Astrocyte (in vitro differentiated cells and primary cell): ENCODE measurements around the gene IQSEC3. TPM values are rescaled to one million over a fixed set of nuclear protein-coding genes. Genes with fewer than 3 reads are reported as not detected.

ENCODE experiments used
- DNase-seq: peaks from one replicate; pipeline ENCODE4 v3.0.0-alpha.2; 2010; ENCODE audit warnings: low read depth
- FAIRE-seq: peaks from 2 replicates; lab custom pipeline; 2011; peaks lifted over from hg19 to GRCh38; lab: Jason Lieb, UNC
- H2AFZ ChIP-seq: 2 replicates; pipeline ENCODE4 v1.6.0; 2012; ENCODE audit warnings: low read depth, low read length, inconsistent platforms
- H3K27ac ChIP-seq: 2 replicates; pipeline ENCODE4 v1.5.1; 2011; ENCODE audit warnings: low read depth, low read length, inconsistent platforms
- H3K27me3 ChIP-seq: 2 replicates; pipeline ENCODE4 v1.6.0; 2011; ENCODE audit warnings: low read length, inconsistent platforms; ENCODE audit not compliant: insufficient read depth
- H3K36me3 ChIP-seq: 2 replicates; pipeline ENCODE4 v1.5.1; 2011; ENCODE audit warnings: low read length, inconsistent platforms; ENCODE audit not compliant: insufficient read depth
- H3K4me1 ChIP-seq: 2 replicates; pipeline ENCODE4 v1.5.1; 2011; ENCODE audit warnings: low read length, inconsistent platforms; ENCODE audit not compliant: insufficient read depth
- H3K4me2 ChIP-seq: 2 replicates; pipeline ENCODE4 v1.6.0; 2012; ENCODE audit warnings: low read length, inconsistent platforms
- H3K4me3 ChIP-seq: 2 replicates; pipeline ENCODE4 v1.5.1; 2011; ENCODE audit warnings: low read depth, mild to moderate bottlenecking, low read length, inconsistent platforms; ENCODE audit not compliant: insufficient read depth
- H3K79me2 ChIP-seq: 2 replicates; pipeline ENCODE4 v1.6.0; 2012; ENCODE audit warnings: mild to moderate bottlenecking, low read length, inconsistent platforms; ENCODE audit not compliant: insufficient read depth
- H3K9ac ChIP-seq: 2 replicates; pipeline ENCODE4 v1.6.0; 2012; ENCODE audit warnings: mild to moderate bottlenecking, low read length, inconsistent platforms
- H3K9me3 ChIP-seq: 2 replicates; pipeline ENCODE4 v1.5.1; 2012; ENCODE audit warnings: low read depth, mild to moderate bottlenecking, low read length, inconsistent platforms; ENCODE audit not compliant: insufficient read depth
- H4K20me1 ChIP-seq: 2 replicates; pipeline ENCODE4 v1.6.0; 2012; ENCODE audit warnings: low read length, inconsistent platforms; ENCODE audit not compliant: insufficient read depth
- H3K27ac Mint-ChIP-seq: one replicate; pipeline ENCODE4 v1.8.0; 2021; ENCODE audit warnings: mild to moderate bottlenecking, mixed read lengths; ENCODE audit not compliant: unreplicated experiment
- H3K27me3 Mint-ChIP-seq: one replicate; pipeline ENCODE4 v1.8.0; 2021; ENCODE audit warnings: low read depth, mixed read lengths; ENCODE audit not compliant: unreplicated experiment
- H3K36me3 Mint-ChIP-seq: one replicate; pipeline ENCODE4 v1.8.0; 2021; ENCODE audit warnings: low read depth, mixed read lengths; ENCODE audit not compliant: unreplicated experiment
- H3K4me1 Mint-ChIP-seq: one replicate; pipeline ENCODE4 v1.8.0; 2021; ENCODE audit warnings: low read depth, mixed read lengths; ENCODE audit not compliant: unreplicated experiment
- H3K4me3 Mint-ChIP-seq: one replicate; pipeline ENCODE4 v1.8.0; 2021; ENCODE audit warnings: mild to moderate bottlenecking, moderate library complexity, mixed read lengths; ENCODE audit not compliant: unreplicated experiment
- H3K9me3 Mint-ChIP-seq: one replicate; pipeline ENCODE4 v1.8.0; 2021; ENCODE audit warnings: mild to moderate bottlenecking, mixed read lengths; ENCODE audit not compliant: unreplicated experiment
- CTCF ChIP-seq: IDR thresholded peaks from 2 replicates; pipeline ENCODE4 v1.5.1; 2011; ENCODE audit warnings: low read depth, mild to moderate bottlenecking, inconsistent platforms, low read length, moderate library complexity; ENCODE audit not compliant: insufficient read depth
- EZH2 ChIP-seq: IDR thresholded peaks from 2 replicates; pipeline ENCODE4 v1.6.1; 2012; ENCODE audit warnings: mild to moderate bottlenecking, low read length, inconsistent platforms; ENCODE audit not compliant: insufficient read depth
- total RNA-seq: library from RNA; stranded (reverse); gene quantifications from 2 replicates; pipeline ENCODE4 v1.2.1, GENCODE V29; 2021

The IQSEC3 gene
- total RNA-seq, 1 donor from 2014 or later = 0.34 TPM

GRCh38 chr12:87856-88255, 21.3 kb downstream of the IQSEC3 start:
- Mint-ChIP-seq H3K27ac (no peak overlapping the region), H3K27me3 (peaks cover 42% of the 10 kb centered on the region), H3K9me3 (peaks cover 14% of the 10 kb centered on the region), H3K4me3 (no peak overlapping the region), H3K4me1 (no peaks in the 10 kb centered on the region), H3K36me3 (no peaks in the 10 kb centered on the region)
- H3K9ac ChIP-seq = no peak overlapping the region
- H4K20me1 ChIP-seq = no peaks in the 10 kb centered on the region
- H3K27me3 ChIP-seq = peaks cover 15% of the 10 kb centered on the region
- TF ChIP-seq CTCF = no peak
- no peak for TF ChIP-seq EZH2
- DNase-seq = no peak
- no peak overlapping the region for H3K4me2 ChIP-seq
- no peak for FAIRE-seq
- H3K9me3 ChIP-seq = no peaks in the 10 kb centered on the region
- H3K79me2 ChIP-seq = no peaks in the 10 kb centered on the region
- H3K4me1 ChIP-seq = peaks cover 6% of the 10 kb centered on the region
- no peaks in the 10 kb centered on the region for H3K36me3 ChIP-seq
- no peak overlapping the region for H3K27ac ChIP-seq
- no peak overlapping the region for H3K4me3 ChIP-seq
- no peak overlapping the region for H2AFZ ChIP-seq

GRCh38 chr12:89653-90052, 23.1 kb downstream of the IQSEC3 start:
- Histone ChIP-seq H4K20me1 (no peaks in the 10 kb centered on the region), H3K4me3 (no peak overlapping the region), H3K4me2 (no peak overlapping the region), H3K9me3 (no peaks in the 10 kb centered on the region), H3K36me3 (no peaks in the 10 kb centered on the region), H3K4me1 (peaks cover 6% of the 10 kb centered on the region), H3K27me3 (peaks cover 7% of the 10 kb centered on the region), H2AFZ (no peak overlapping the region), H3K27ac (no peak overlapping the region), H3K9ac (no peak overlapping the region), H3K79me2 (no peaks in the 10 kb centered on the region)
- Mint-ChIP-seq H3K27me3 (peaks cover 32% of the 10 kb centered on the region), H3K4me3 (no peak overlapping the region), H3K27ac (no peak overlapping the region), H3K4me1 (no peaks in the 10 kb centered on the region), H3K36me3 (no peaks in the 10 kb centered on the region), H3K9me3 (peaks cover 14% of the 10 kb centered on the region)
- FAIRE-seq (no peak), DNase-seq (no peak)
- TF ChIP-seq CTCF (no peak), EZH2 (no peak)

- no peaks in the 10 kb centered on the region for H3K36me3 ChIP-seq
- no peaks in the 10 kb centered on the region for H3K9me3 ChIP-seq
- no peaks in the 10 kb centered on the region for H3K36me3 Mint-ChIP-seq
- TF ChIP-seq CTCF = no peak
- no peak for TF ChIP-seq EZH2
- no peak for DNase-seq
- H3K9ac ChIP-seq = no peak overlapping the region
- H3K79me2 ChIP-seq = no peaks in the 10 kb centered on the region
- peaks cover 14% of the 10 kb centered on the region for H3K9me3 Mint-ChIP-seq
- no peak overlapping the region for H3K27ac ChIP-seq
- H3K4me3 Mint-ChIP-seq = no peak overlapping the region
- no peak overlapping the region for H3K4me2 ChIP-seq
- no peak overlapping the region for H3K4me3 ChIP-seq
- H2AFZ ChIP-seq = no peak overlapping the region
- H4K20me1 ChIP-seq = no peaks in the 10 kb centered on the region
- H3K27me3 ChIP-seq = peaks cover 6% of the 10 kb centered on the region
- no peaks in the 10 kb centered on the region for H3K4me1 Mint-ChIP-seq
- H3K4me1 ChIP-seq = peaks cover 6% of the 10 kb centered on the region
- no peak for FAIRE-seq
- H3K27me3 Mint-ChIP-seq = peaks cover 30% of the 10 kb centered on the region
- H3K27ac Mint-ChIP-seq = no peak overlapping the region
Measured at GRCh38 chr12:91213-91612, 24.6 kb downstream of the IQSEC3 start.
